ENCODE measurements around the gene ATP1B3.
"Not testable (repeated sequence)": the region's sequence is repeated elsewhere in the genome, so short reads cannot be mapped to it uniquely, and the experiment has no call there.

ATP1B3 gene

GRCh38 chr3:141972399-141972798, 96.0 kb downstream of the ATP1B3 start:
- H3K4me3 ChIP-seq (ENCODE audit: severe bottlenecking), result no peak overlapping the region
- ATAC-seq (ENCODE audit: low read depth) (peak; percentile 88), DNase-seq (ENCODE audit: low spot score) (no peak)
- no peaks in the 10 kb centered on the region for H3K27me3 ChIP-seq (ENCODE audit: insufficient read depth, poor library complexity, severe bottlenecking)
- TF ChIP-seq CTCF (IDR thresholded peaks at IDR 0.05; ENCODE audit: poor library complexity, severe bottlenecking), result no peak
- H3K4me1 ChIP-seq (ENCODE audit: insufficient read depth, poor library complexity, severe bottlenecking), result peaks cover 8% of the 10 kb centered on the region
- H3K27ac ChIP-seq (ENCODE audit: poor library complexity, severe bottlenecking), result no peak overlapping the region
- H3K36me3 ChIP-seq (ENCODE audit: low read depth), result 0 out of 2 replicates have a peak, but pooled peaks cover 9% of the 10 kb centered on the region
- no peaks in the 10 kb centered on the region for H3K9me3 ChIP-seq (ENCODE audit: severe bottlenecking)

DNA sequence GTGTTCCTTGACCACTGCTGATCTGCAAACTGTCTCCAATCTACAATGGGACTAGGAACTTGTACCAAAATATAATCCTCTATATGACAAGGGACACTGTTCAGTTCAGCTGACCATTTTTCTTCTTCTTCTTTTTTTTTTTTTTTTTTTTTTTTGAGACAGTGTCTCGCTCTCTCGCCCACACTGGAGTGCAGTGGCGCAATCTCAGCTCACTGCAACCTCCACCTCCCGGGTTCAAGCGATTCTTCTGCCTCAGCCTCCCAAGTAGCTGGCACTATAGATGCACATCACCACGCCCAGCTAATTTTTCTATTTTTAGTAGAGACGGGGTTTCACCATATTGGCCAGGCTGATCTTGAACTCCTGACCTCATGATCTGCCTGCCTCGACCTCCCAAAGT, 98.3 kb downstream of the ATP1B3 start:
- not testable (repeated sequence) for DNase-seq (ENCODE audit: low spot score); H3K27ac ChIP-seq (ENCODE audit: poor library complexity, severe bottlenecking); H3K9me3 ChIP-seq (ENCODE audit: severe bottlenecking); H3K27me3 ChIP-seq (ENCODE audit: insufficient read depth, poor library complexity, severe bottlenecking); H3K4me3 ChIP-seq (ENCODE audit: severe bottlenecking); ATAC-seq (ENCODE audit: low read depth); H3K36me3 ChIP-seq (ENCODE audit: low read depth)
- peaks cover 15% of the 10 kb centered on the region for H3K4me1 ChIP-seq (ENCODE audit: insufficient read depth, poor library complexity, severe bottlenecking)

All from RWPE2 (cell line).